H9 (cell line): Measurements from ENCODE around the gene PXDN. TPM values are rescaled to one million over a fixed set of nuclear protein-coding genes. Genes with fewer than 3 reads are reported as not detected.

ENCODE experiments used
- DNase-seq: peaks from one replicate; pipeline ENCODE4 v3.0.0-alpha.2; 2017
- H2AFZ ChIP-seq: one replicate; pipeline ENCODE4 v1.6.1; 2013; ENCODE audit warnings: mild to moderate bottlenecking, low read length, control low read depth, moderate library complexity
- H2AK5ac ChIP-seq: 2 replicates; pipeline ENCODE4 v1.6.1; 2013; ENCODE audit warnings: low read length, control low read depth, mixed read lengths; ENCODE audit not compliant: insufficient read length
- H2BK120ac ChIP-seq: one replicate; pipeline ENCODE4 v1.6.1; 2013; ENCODE audit warnings: low read depth, mild to moderate bottlenecking, low read length, control low read depth, inconsistent platforms; ENCODE audit not compliant: poor library complexity, severe bottlenecking
- H2BK12ac ChIP-seq: 2 replicates; pipeline ENCODE4 v1.6.1; 2013; ENCODE audit warnings: low read length, control low read depth, mixed read lengths, low read depth; ENCODE audit not compliant: insufficient read length
- H2BK15ac ChIP-seq: 2 replicates; pipeline ENCODE4 v1.6.1; 2013; ENCODE audit warnings: low read depth, low read length, control low read depth
- H2BK20ac ChIP-seq: one replicate; pipeline ENCODE4 v1.6.1; 2013; ENCODE audit warnings: low read depth, mild to moderate bottlenecking, low read length, control low read depth, inconsistent platforms; ENCODE audit not compliant: poor library complexity, severe bottlenecking
- H2BK5ac ChIP-seq: 2 replicates; pipeline ENCODE4 v1.6.1; 2013; ENCODE audit warnings: low read length, control low read depth, mixed read lengths; ENCODE audit not compliant: insufficient read length
- H3K14ac ChIP-seq: 2 replicates; pipeline ENCODE4 v1.6.1; 2013; ENCODE audit warnings: low read length, control low read depth; ENCODE audit not compliant: insufficient read depth
- H3K18ac ChIP-seq: 2 replicates; pipeline ENCODE4 v1.6.1; 2013; ENCODE audit warnings: low read depth, mild to moderate bottlenecking, mixed read lengths, low read length, control low read depth; ENCODE audit not compliant: insufficient read length
- H3K23ac ChIP-seq: 2 replicates; pipeline ENCODE4 v1.6.1; 2013; ENCODE audit warnings: low read length, control low read depth, mixed read lengths, low read depth; ENCODE audit not compliant: insufficient read length
- H3K23me2 ChIP-seq: 2 replicates; pipeline ENCODE4 v1.6.1; 2013; ENCODE audit warnings: low read depth, mild to moderate bottlenecking, mixed read lengths, low read length, control low read depth; ENCODE audit not compliant: insufficient read length, poor library complexity, severe bottlenecking
- H3K27ac ChIP-seq: 2 replicates; pipeline ENCODE4 v1.5.1; 2013; ENCODE audit warnings: low read length, control low read depth, mixed read lengths, low read depth; ENCODE audit not compliant: insufficient read length
- H3K27me3 ChIP-seq: 2 replicates; pipeline ENCODE4 v1.6.1; 2013; ENCODE audit warnings: low read length, control low read depth, inconsistent platforms; ENCODE audit not compliant: insufficient read depth
- H3K4ac ChIP-seq: 2 replicates; pipeline ENCODE4 v1.6.1; 2013; ENCODE audit warnings: low read depth, mild to moderate bottlenecking, control low read depth, inconsistent platforms, low read length, moderate library complexity
- H3K4me1 ChIP-seq: 2 replicates; pipeline ENCODE4 v1.6.1; 2013; ENCODE audit warnings: low read length, control low read depth, inconsistent platforms; ENCODE audit not compliant: insufficient read depth
- H3K4me2 ChIP-seq: 2 replicates; pipeline ENCODE4 v1.6.1; 2013; ENCODE audit warnings: low read length, control low read depth, mixed read lengths; ENCODE audit not compliant: insufficient read length, insufficient read depth
- H3K56ac ChIP-seq: 2 replicates; pipeline ENCODE4 v1.6.1; 2013; ENCODE audit warnings: low read depth, mild to moderate bottlenecking, mixed read lengths, low read length, control low read depth; ENCODE audit not compliant: insufficient read length
- H3K79me1 ChIP-seq: 2 replicates; pipeline ENCODE4 v1.6.1; 2013; ENCODE audit warnings: low read depth, mild to moderate bottlenecking, moderate library complexity, low read length, control low read depth, inconsistent platforms; ENCODE audit not compliant: insufficient read depth, poor library complexity, severe bottlenecking
- H3K79me2 ChIP-seq: 2 replicates; pipeline ENCODE4 v1.6.1; 2013; ENCODE audit warnings: low read length, control low read depth, inconsistent platforms; ENCODE audit not compliant: insufficient read depth
- H3K9ac ChIP-seq: 2 replicates; pipeline ENCODE4 v1.6.1; 2013; ENCODE audit warnings: low read length, control low read depth, mixed read lengths; ENCODE audit not compliant: insufficient read length; ENCODE audit errors: extremely low read depth
- H3K9me3 ChIP-seq: one replicate; pipeline ENCODE4 v1.6.1; 2013; ENCODE audit warnings: low read depth, low read length, inconsistent platforms; ENCODE audit not compliant: control insufficient read depth
- H3T11ph ChIP-seq: one replicate; pipeline ENCODE4 v1.6.1; 2013; ENCODE audit warnings: mild to moderate bottlenecking, low read length, control low read depth, inconsistent platforms
- H4K20me1 ChIP-seq: one replicate; pipeline ENCODE4 v1.6.1; 2013; ENCODE audit not compliant: control insufficient read depth, insufficient read length, insufficient read depth
- H4K5ac ChIP-seq: 2 replicates; pipeline ENCODE4 v1.6.1; 2013; ENCODE audit warnings: low read depth, mild to moderate bottlenecking, mixed read lengths, low read length, control low read depth; ENCODE audit not compliant: insufficient read length
- H4K8ac ChIP-seq: replicated peaks from 2 replicates; pipeline ENCODE4 v1.6.1; 2013; ENCODE audit warnings: low read length, control low read depth, mixed read lengths, low read depth; ENCODE audit not compliant: insufficient read length
- H4K91ac ChIP-seq: 2 replicates; pipeline ENCODE4 v1.6.1; 2013; ENCODE audit warnings: low read depth, mild to moderate bottlenecking, moderate library complexity, mixed read lengths, low read length, control low read depth; ENCODE audit not compliant: insufficient read length
- H3K27ac Mint-ChIP-seq, 3 experiments: 2 replicates in 2 of 3; 3 replicates in 1 of 3; pipeline ENCODE4 v1.8.0; 2020 to 2021; ENCODE audit warnings: mixed read lengths in 3 of 3, mild to moderate bottlenecking in 1 of 3, moderate library complexity in 1 of 3
- H3K27me3 Mint-ChIP-seq: 2 replicates; pipeline ENCODE4 v1.8.0; 2021; ENCODE audit warnings: low read depth, mild to moderate bottlenecking, moderate library complexity, mixed read lengths
- H3K36me3 Mint-ChIP-seq, 3 experiments: 2 replicates in 2 of 3; 3 replicates in 1 of 3; pipeline ENCODE4 v1.8.0; 2020 to 2021; ENCODE audit warnings: low read depth in 3 of 3, mixed read lengths in 3 of 3; ENCODE audit not compliant: insufficient read depth in 1 of 3
- H3K4me1 Mint-ChIP-seq, 2 experiments: 2 replicates each; pipeline ENCODE4 v1.8.0; 2020; ENCODE audit warnings: mixed read lengths in 2 of 2
- H3K4me3 Mint-ChIP-seq, 2 experiments: 2 replicates in 1 of 2; 3 replicates in 1 of 2; pipeline ENCODE4 v1.8.0; 2020 to 2021; ENCODE audit warnings: mild to moderate bottlenecking in 2 of 2, mixed read lengths in 2 of 2, moderate library complexity in 1 of 2
- H3K9me3 Mint-ChIP-seq, 2 experiments: 2 replicates in 1 of 2; 3 replicates in 1 of 2; pipeline ENCODE4 v1.8.0; 2020; ENCODE audit warnings: mild to moderate bottlenecking in 2 of 2, mixed read lengths in 2 of 2, moderate library complexity in 1 of 2
- WGBS: extraction: QIAGEN DNeasy Blood & Tissue Kit; methylation state at CpG from one replicate; pipeline ENCODE4 v1.1.7; 2013; ENCODE audit warnings: missing lambda C conversion rate, low lambda C conversion rate, mixed read lengths; ENCODE audit not compliant: insufficient read length; ENCODE audit errors: extremely low coverage; 5-methylcytosine and 5-hydroxymethylcytosine counted together
- total RNA-seq: library from RNA; stranded (reverse); gene quantifications from 2 replicates; pipeline ENCODE4 v1.2.1, GENCODE V29; 2021
- TF ChIP-seq, protein P1 (sequence below): fragments of 200-600 bp; sonication (generic); conservative IDR thresholded peaks from 3 replicates; pipeline ENCODE4 v1.8.0; 2021; ENCODE audit warnings: antibody characterized with exemption, mild to moderate bottlenecking

The PXDN gene
- total RNA-seq, 1 experiment from 2014 or later: 146 TPM

DNA sequence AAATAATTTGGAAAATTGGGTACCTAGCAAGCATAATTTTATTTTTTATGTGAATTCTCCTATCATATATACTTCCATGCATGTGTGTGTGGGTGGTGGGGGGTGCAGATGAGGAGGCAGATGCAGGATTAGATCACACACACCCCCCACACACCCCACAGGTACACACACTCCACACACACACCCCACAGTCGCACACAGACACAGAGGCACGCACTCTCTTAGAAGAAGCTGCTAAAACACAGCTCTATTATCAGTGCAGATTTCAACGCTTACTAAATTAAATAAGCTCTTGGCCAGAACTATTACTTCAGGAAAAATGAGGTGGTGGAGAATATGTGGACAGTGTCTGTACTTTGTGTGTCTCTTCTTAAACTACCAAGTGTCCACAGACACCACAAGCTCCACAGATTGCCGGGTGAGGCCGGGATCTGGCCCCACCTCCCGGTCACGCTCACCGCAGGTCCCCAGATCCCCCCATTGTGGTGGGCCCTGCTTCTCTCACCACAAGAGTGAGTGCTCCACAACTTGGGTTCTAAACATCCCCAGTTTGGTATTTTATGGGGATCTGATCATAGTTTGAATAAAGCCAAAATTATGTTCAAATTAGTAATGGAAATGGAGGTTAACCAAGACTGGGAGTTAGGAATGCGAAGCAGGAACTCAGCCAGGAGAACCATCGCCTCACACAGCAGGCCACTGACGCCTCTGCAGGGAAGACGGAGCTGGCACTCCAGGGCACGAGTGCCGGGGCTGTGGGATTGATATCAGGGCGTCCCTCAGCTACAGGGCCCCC lies 102.1 kb downstream of the PXDN start:
- H3K56ac ChIP-seq: no peak overlapping the region
- no peak overlapping the region for H2AFZ ChIP-seq
- no peaks in the 10 kb centered on the region for H3K79me2 ChIP-seq
- no peaks in the 10 kb centered on the region for H3K27me3 ChIP-seq
- no CpG with 5 or more reads among the region's 15 CpGs for WGBS
- H3K27ac ChIP-seq: no peak overlapping the region
- H2BK120ac ChIP-seq: no peak overlapping the region
- H3K27ac Mint-ChIP-seq: peak overlapping the region; percentile 24 to 91 (median 90); a peak in 6 of 7 replicates
- H3K4me3 Mint-ChIP-seq: no peak overlapping the region; a peak in 1 of 5 replicates
- peaks cover 16 to 62% (median 46%) of the 10 kb centered on the region in 3 experiments for H3K36me3 Mint-ChIP-seq
- H4K5ac ChIP-seq: no peak overlapping the region
- DNase-seq: no peak
- H3K9me3 Mint-ChIP-seq: no peaks in the 10 kb centered on the region
- H2BK15ac ChIP-seq: no peak overlapping the region
- H3K79me1 ChIP-seq: no peaks in the 10 kb centered on the region
- no peak overlapping the region for H3K23ac ChIP-seq
- H2BK20ac ChIP-seq: no peak overlapping the region
- no peak overlapping the region for H3K18ac ChIP-seq
- no peaks in the 10 kb centered on the region for H3K9me3 ChIP-seq
- no peak overlapping the region for H3K4ac ChIP-seq
- H3K14ac ChIP-seq: no peak overlapping the region
- no peak overlapping the region for H3K9ac ChIP-seq
- no peak overlapping the region for H3K4me2 ChIP-seq
- H3K4me1 Mint-ChIP-seq: peaks cover 19 to 25% of the 10 kb centered on the region in 2 experiments
- no peak overlapping the region for H2BK5ac ChIP-seq
- TF ChIP-seq, protein P1, sequence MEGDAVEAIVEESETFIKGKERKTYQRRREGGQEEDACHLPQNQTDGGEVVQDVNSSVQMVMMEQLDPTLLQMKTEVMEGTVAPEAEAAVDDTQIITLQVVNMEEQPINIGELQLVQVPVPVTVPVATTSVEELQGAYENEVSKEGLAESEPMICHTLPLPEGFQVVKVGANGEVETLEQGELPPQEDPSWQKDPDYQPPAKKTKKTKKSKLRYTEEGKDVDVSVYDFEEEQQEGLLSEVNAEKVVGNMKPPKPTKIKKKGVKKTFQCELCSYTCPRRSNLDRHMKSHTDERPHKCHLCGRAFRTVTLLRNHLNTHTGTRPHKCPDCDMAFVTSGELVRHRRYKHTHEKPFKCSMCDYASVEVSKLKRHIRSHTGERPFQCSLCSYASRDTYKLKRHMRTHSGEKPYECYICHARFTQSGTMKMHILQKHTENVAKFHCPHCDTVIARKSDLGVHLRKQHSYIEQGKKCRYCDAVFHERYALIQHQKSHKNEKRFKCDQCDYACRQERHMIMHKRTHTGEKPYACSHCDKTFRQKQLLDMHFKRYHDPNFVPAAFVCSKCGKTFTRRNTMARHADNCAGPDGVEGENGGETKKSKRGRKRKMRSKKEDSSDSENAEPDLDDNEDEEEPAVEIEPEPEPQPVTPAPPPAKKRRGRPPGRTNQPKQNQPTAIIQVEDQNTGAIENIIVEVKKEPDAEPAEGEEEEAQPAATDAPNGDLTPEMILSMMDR: no peak
- H3K23me2 ChIP-seq: no peaks in the 10 kb centered on the region
- no peaks in the 10 kb centered on the region for H3K27me3 Mint-ChIP-seq
- H4K8ac ChIP-seq: no peak overlapping the region
- no peaks in the 10 kb centered on the region for H3K4me1 ChIP-seq
- no peak overlapping the region for H4K91ac ChIP-seq
- H2BK12ac ChIP-seq: no peak overlapping the region
- H4K20me1 ChIP-seq: no peaks in the 10 kb centered on the region
- H2AK5ac ChIP-seq: no peak overlapping the region
- H3T11ph ChIP-seq: no peak overlapping the region
